ENCODE data around the gene KIF1A. TPM values are rescaled to one million over a fixed set of nuclear protein-coding genes. Genes with fewer than 3 reads are reported as not detected.

The KIF1A gene
- total RNA-seq, 1 experiment from 2014 or later: 279 TPM

DNA sequence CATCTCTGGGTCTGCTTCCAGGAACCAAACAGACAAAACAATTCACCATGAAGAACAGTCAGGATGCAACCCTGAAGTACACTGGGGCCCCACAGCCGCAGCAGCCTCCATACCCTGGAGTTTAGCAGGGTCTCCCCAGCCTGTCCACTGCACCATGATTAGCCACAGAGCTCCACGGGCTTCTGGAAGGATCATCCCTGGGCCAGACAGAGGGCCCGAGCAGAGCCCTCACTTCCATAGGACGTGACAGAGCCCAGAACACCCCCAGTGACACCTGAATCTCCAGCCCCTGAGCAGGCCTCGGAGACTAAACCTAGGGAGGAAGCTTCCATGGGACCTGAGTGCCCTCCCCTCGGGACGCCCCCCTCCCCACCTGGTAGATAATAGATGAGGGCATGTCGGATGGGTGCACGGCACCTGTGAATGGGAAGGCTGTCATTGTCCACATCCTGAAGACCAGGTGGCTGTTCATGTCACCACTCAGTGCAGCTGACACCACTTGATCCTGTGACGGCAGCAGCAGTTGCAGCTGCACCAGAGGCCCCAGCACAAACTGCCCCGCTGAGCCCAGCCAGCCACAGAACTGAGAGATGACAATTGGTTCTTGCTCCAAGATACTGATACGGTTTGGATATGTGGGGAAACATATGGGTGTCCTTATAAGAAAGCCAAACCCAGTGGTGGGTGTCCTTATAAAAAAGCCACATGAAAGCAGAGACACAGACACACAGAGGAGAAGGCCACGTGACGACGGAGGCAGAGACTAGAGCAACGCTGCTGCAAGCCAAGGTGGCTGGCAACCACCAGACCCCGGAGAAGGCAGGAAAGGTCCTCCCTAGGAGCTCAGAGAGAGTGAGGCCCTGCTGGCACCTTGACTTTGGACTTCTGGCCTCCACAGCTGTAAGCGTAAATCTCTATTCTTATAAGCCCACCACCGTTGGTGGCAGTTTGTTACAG lies 23.2 kb downstream of the KIF1A start:
- no peak for TF ChIP-seq GABPB1 (CRISPR knock-in tag; IDR thresholded peaks at IDR 0.05)
- no peak for TF ChIP-seq CBFB (CRISPR knock-in tag; IDR thresholded peaks at IDR 0.05; ENCODE audit: low read depth)
- no peak for TF ChIP-seq JUN (CRISPR knock-in tag; IDR thresholded peaks at IDR 0.05)
- TF ChIP-seq ZNF219 (CRISPR knock-in tag; IDR thresholded peaks at IDR 0.05; ENCODE audit: borderline replicate concordance): no peak
- TF ChIP-seq, protein P1, sequence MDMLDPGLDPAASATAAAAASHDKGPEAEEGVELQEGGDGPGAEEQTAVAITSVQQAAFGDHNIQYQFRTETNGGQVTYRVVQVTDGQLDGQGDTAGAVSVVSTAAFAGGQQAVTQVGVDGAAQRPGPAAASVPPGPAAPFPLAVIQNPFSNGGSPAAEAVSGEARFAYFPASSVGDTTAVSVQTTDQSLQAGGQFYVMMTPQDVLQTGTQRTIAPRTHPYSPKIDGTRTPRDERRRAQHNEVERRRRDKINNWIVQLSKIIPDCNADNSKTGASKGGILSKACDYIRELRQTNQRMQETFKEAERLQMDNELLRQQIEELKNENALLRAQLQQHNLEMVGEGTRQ (CRISPR knock-in tag; IDR thresholded peaks at IDR 0.05): no peak
- TF ChIP-seq ETV6 (CRISPR knock-in tag; IDR thresholded peaks at IDR 0.05): no peak
- no peak for TF ChIP-seq ELF4 (CRISPR knock-in tag; IDR thresholded peaks at IDR 0.05; ENCODE audit: low read depth)
- no peak for TF ChIP-seq TCF7 (CRISPR knock-in tag; IDR thresholded peaks at IDR 0.05; ENCODE audit: low read depth)
- TF ChIP-seq, protein P2, sequence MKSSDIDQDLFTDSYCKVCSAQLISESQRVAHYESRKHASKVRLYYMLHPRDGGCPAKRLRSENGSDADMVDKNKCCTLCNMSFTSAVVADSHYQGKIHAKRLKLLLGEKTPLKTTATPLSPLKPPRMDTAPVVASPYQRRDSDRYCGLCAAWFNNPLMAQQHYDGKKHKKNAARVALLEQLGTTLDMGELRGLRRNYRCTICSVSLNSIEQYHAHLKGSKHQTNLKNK (CRISPR knock-in tag; IDR thresholded peaks at IDR 0.05): no peak
- peaks cover 23% of the 10 kb centered on the region for H3K4me1 Mint-ChIP-seq
- H3K27ac Mint-ChIP-seq: peak overlapping the region; percentile 65; the same call in 1 of the 2 replicates
- DNase-seq (ENCODE audit: low spot score): no peak
- peaks cover 32% of the 10 kb centered on the region for H3K36me3 Mint-ChIP-seq
- ChIA-PET POLR2A (no interaction called here), CTCF (no interaction called here)
- H3K9me3 Mint-ChIP-seq: no peaks in the 10 kb centered on the region
- H3K27me3 Mint-ChIP-seq (ENCODE audit: low read depth): no peaks in the 10 kb centered on the region
- no peak overlapping the region for H3K4me3 Mint-ChIP-seq
- ATAC-seq: no peak

- ChIA-PET POLR2A (no interaction called here), CTCF (no interaction called here)
- TF ChIP-seq, protein P3, sequence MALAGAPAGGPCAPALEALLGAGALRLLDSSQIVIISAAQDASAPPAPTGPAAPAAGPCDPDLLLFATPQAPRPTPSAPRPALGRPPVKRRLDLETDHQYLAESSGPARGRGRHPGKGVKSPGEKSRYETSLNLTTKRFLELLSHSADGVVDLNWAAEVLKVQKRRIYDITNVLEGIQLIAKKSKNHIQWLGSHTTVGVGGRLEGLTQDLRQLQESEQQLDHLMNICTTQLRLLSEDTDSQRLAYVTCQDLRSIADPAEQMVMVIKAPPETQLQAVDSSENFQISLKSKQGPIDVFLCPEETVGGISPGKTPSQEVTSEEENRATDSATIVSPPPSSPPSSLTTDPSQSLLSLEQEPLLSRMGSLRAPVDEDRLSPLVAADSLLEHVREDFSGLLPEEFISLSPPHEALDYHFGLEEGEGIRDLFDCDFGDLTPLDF (CRISPR knock-in tag; IDR thresholded peaks at IDR 0.05): no peak
- TF ChIP-seq NR3C1 (CRISPR knock-in tag; conservative IDR thresholded peaks at IDR 0.05; ENCODE audit: low read depth) (no peak), ESRRA (CRISPR knock-in tag; IDR thresholded peaks at IDR 0.05; ENCODE audit: borderline replicate concordance) (no peak), GABPB1 (CRISPR knock-in tag; IDR thresholded peaks at IDR 0.05) (no peak), GRHL2 (CRISPR knock-in tag; IDR thresholded peaks at IDR 0.05; ENCODE audit: insufficient replicate concordance, severe bottlenecking) (no peak), SMAD4 (CRISPR knock-in tag; IDR thresholded peaks at IDR 0.05) (no peak), ATF2 (CRISPR knock-in tag; IDR thresholded peaks at IDR 0.05; ENCODE audit: borderline replicate concordance, low read depth) (no peak), EMX1 (CRISPR knock-in tag; IDR thresholded peaks at IDR 0.05) (no peak), ZNF396 (CRISPR knock-in tag; IDR thresholded peaks at IDR 0.05; ENCODE audit: borderline replicate concordance) (no peak), ATF3 (CRISPR knock-in tag; conservative IDR thresholded peaks at IDR 0.05) (no peak), ZNF121 (CRISPR knock-in tag; IDR thresholded peaks at IDR 0.05) (no peak), IRF2 (CRISPR knock-in tag; IDR thresholded peaks at IDR 0.05; ENCODE audit: borderline replicate concordance, low read depth) (no peak), NFE2L1 (CRISPR knock-in tag; IDR thresholded peaks at IDR 0.05) (no peak), ZNF219 (CRISPR knock-in tag; IDR thresholded peaks at IDR 0.05; ENCODE audit: borderline replicate concordance) (no peak)
- TF ChIP-seq, protein P4, sequence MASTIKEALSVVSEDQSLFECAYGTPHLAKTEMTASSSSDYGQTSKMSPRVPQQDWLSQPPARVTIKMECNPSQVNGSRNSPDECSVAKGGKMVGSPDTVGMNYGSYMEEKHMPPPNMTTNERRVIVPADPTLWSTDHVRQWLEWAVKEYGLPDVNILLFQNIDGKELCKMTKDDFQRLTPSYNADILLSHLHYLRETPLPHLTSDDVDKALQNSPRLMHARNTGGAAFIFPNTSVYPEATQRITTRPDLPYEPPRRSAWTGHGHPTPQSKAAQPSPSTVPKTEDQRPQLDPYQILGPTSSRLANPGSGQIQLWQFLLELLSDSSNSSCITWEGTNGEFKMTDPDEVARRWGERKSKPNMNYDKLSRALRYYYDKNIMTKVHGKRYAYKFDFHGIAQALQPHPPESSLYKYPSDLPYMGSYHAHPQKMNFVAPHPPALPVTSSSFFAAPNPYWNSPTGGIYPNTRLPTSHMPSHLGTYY (CRISPR knock-in tag; IDR thresholded peaks at IDR 0.05): no peak
- TF ChIP-seq, protein P5, sequence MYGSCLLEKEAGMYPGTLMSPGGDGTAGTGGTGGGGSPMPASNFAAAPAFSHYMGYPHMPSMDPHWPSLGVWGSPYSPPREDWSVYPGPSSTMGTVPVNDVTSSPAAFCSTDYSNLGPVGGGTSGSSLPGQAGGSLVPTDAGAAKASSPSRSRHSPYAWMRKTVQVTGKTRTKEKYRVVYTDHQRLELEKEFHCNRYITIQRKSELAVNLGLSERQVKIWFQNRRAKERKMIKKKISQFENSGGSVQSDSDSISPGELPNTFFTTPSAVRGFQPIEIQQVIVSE (CRISPR knock-in tag; IDR thresholded peaks at IDR 0.05; ENCODE audit: borderline replicate concordance): no peak
- TF ChIP-seq, protein P6, sequence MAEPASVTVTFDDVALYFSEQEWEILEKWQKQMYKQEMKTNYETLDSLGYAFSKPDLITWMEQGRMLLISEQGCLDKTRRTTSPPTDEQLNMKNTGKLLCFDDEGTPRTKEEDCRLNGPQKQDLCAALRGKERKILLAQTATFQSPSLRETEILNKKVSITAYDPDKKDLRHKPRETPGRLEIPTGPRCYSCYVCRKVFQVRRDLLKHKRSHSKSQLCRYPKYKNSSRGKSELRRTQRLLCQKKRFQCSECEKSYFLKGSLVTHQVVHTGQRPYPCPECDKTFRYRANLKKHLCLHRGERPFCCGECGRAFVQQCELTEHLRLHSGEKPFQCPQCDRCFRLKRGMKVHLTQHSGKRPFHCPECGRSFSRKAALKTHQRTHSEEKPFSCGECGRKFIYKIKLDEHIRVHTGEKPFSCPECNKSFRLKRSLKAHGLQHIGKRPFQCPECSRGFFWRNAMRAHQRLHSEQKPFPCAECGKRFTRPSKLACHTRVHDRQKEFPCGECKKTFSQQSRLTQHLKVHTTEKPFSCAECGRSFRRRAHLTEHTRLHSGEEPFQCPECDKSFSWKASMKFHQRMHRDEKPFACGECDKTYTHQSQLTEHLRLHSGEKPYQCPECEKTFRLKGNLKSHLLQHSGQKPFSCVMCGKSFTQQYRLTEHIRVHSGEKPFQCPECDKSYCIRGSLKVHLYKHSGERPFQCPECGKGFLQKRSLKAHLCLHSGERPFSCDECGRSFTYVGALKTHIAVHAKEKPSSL (CRISPR knock-in tag; conservative IDR thresholded peaks at IDR 0.05): no peak
- TF ChIP-seq, protein P2 (CRISPR knock-in tag; IDR thresholded peaks at IDR 0.05): no peak
- H3K27me3 Mint-ChIP-seq (ENCODE audit: low read depth): no peaks in the 10 kb centered on the region
- DNase-seq (ENCODE audit: low spot score) (no peak), ATAC-seq (no peak)
- peaks cover 30% of the 10 kb centered on the region for H3K36me3 Mint-ChIP-seq
- H3K9me3 Mint-ChIP-seq: no peaks in the 10 kb centered on the region
- peaks cover 20% of the 10 kb centered on the region for H3K4me1 Mint-ChIP-seq
- H3K4me3 Mint-ChIP-seq: no peak overlapping the region
- H3K27ac Mint-ChIP-seq: peak overlapping the region; percentile 65; the same call in 1 of the 2 replicates
Measured at GRCh38 chr2:240795916-240796510, 24.0 kb downstream of the KIF1A start.
